Neural progenitor cell (in vitro differentiated cells): ENCODE measurements around the gene CCT2.

ENCODE experiments used
- CTCF ChIP-seq: fragments of 200-600 bp; sonication (generic); IDR thresholded peaks from 2 replicates; pipeline ENCODE4 v1.5.1; 2017; ENCODE audit warnings: antibody characterized with exemption, mild to moderate bottlenecking
- EZH2 ChIP-seq: fragments of 200-600 bp; sonication (generic); IDR thresholded peaks from 2 replicates; pipeline ENCODE4 v1.6.1; 2017; ENCODE audit warnings: antibody characterized with exemption, mild to moderate bottlenecking, moderate library complexity
- EZH2phosphoT487 ChIP-seq: fragments of 200-600 bp; sonication (generic); IDR thresholded peaks from 2 replicates; pipeline ENCODE4 v1.6.1; 2017; ENCODE audit warnings: antibody characterized with exemption

GRCh38 chr12:69613351-69613750, 28.1 kb downstream of the CCT2 start:
- TF ChIP-seq CTCF (no peak), EZH2 (no peak), EZH2phosphoT487 (no peak)
